ENCODE measurements around the gene ZRANB3.

GRCh38 chr2:135271006-135271405 lies 260.0 kb downstream of the ZRANB3 start:
- no peak for TF ChIP-seq CTCF (IDR thresholded peaks at IDR 0.05)
- no peak for TF ChIP-seq POLR2A (IDR thresholded peaks at IDR 0.05)
- TF ChIP-seq POLR2AphosphoS5 (IDR thresholded peaks at IDR 0.05), result no peak
